H9 (cell line): ENCODE results near the gene TMA7. TPM values are rescaled to one million over a fixed set of nuclear protein-coding genes. Genes with fewer than 3 reads are reported as not detected.

ENCODE experiments used
- DNase-seq: peaks from one replicate; pipeline ENCODE4 v3.0.0-alpha.2; 2017
- H2AFZ ChIP-seq: one replicate; pipeline ENCODE4 v1.6.1; 2013; ENCODE audit warnings: mild to moderate bottlenecking, low read length, control low read depth, moderate library complexity
- H2AK5ac ChIP-seq: 2 replicates; pipeline ENCODE4 v1.6.1; 2013; ENCODE audit warnings: low read length, control low read depth, mixed read lengths; ENCODE audit not compliant: insufficient read length
- H2BK120ac ChIP-seq: one replicate; pipeline ENCODE4 v1.6.1; 2013; ENCODE audit warnings: low read depth, mild to moderate bottlenecking, low read length, control low read depth, inconsistent platforms; ENCODE audit not compliant: poor library complexity, severe bottlenecking
- H2BK12ac ChIP-seq: 2 replicates; pipeline ENCODE4 v1.6.1; 2013; ENCODE audit warnings: low read length, control low read depth, mixed read lengths, low read depth; ENCODE audit not compliant: insufficient read length
- H2BK15ac ChIP-seq: 2 replicates; pipeline ENCODE4 v1.6.1; 2013; ENCODE audit warnings: low read depth, low read length, control low read depth
- H2BK20ac ChIP-seq: one replicate; pipeline ENCODE4 v1.6.1; 2013; ENCODE audit warnings: low read depth, mild to moderate bottlenecking, low read length, control low read depth, inconsistent platforms; ENCODE audit not compliant: poor library complexity, severe bottlenecking
- H2BK5ac ChIP-seq: 2 replicates; pipeline ENCODE4 v1.6.1; 2013; ENCODE audit warnings: low read length, control low read depth, mixed read lengths; ENCODE audit not compliant: insufficient read length
- H3K14ac ChIP-seq: 2 replicates; pipeline ENCODE4 v1.6.1; 2013; ENCODE audit warnings: low read length, control low read depth; ENCODE audit not compliant: insufficient read depth
- H3K18ac ChIP-seq: 2 replicates; pipeline ENCODE4 v1.6.1; 2013; ENCODE audit warnings: low read depth, mild to moderate bottlenecking, mixed read lengths, low read length, control low read depth; ENCODE audit not compliant: insufficient read length
- H3K23ac ChIP-seq: 2 replicates; pipeline ENCODE4 v1.6.1; 2013; ENCODE audit warnings: low read length, control low read depth, mixed read lengths, low read depth; ENCODE audit not compliant: insufficient read length
- H3K23me2 ChIP-seq: 2 replicates; pipeline ENCODE4 v1.6.1; 2013; ENCODE audit warnings: low read depth, mild to moderate bottlenecking, mixed read lengths, low read length, control low read depth; ENCODE audit not compliant: insufficient read length, poor library complexity, severe bottlenecking
- H3K27ac ChIP-seq: 2 replicates; pipeline ENCODE4 v1.5.1; 2013; ENCODE audit warnings: low read length, control low read depth, mixed read lengths, low read depth; ENCODE audit not compliant: insufficient read length
- H3K27me3 ChIP-seq: 2 replicates; pipeline ENCODE4 v1.6.1; 2013; ENCODE audit warnings: low read length, control low read depth, inconsistent platforms; ENCODE audit not compliant: insufficient read depth
- H3K4ac ChIP-seq: 2 replicates; pipeline ENCODE4 v1.6.1; 2013; ENCODE audit warnings: low read depth, mild to moderate bottlenecking, control low read depth, inconsistent platforms, low read length, moderate library complexity
- H3K4me1 ChIP-seq: 2 replicates; pipeline ENCODE4 v1.6.1; 2013; ENCODE audit warnings: low read length, control low read depth, inconsistent platforms; ENCODE audit not compliant: insufficient read depth
- H3K4me2 ChIP-seq: 2 replicates; pipeline ENCODE4 v1.6.1; 2013; ENCODE audit warnings: low read length, control low read depth, mixed read lengths; ENCODE audit not compliant: insufficient read length, insufficient read depth
- H3K56ac ChIP-seq: 2 replicates; pipeline ENCODE4 v1.6.1; 2013; ENCODE audit warnings: low read depth, mild to moderate bottlenecking, mixed read lengths, low read length, control low read depth; ENCODE audit not compliant: insufficient read length
- H3K79me1 ChIP-seq: 2 replicates; pipeline ENCODE4 v1.6.1; 2013; ENCODE audit warnings: low read depth, mild to moderate bottlenecking, moderate library complexity, low read length, control low read depth, inconsistent platforms; ENCODE audit not compliant: insufficient read depth, poor library complexity, severe bottlenecking
- H3K79me2 ChIP-seq: 2 replicates; pipeline ENCODE4 v1.6.1; 2013; ENCODE audit warnings: low read length, control low read depth, inconsistent platforms; ENCODE audit not compliant: insufficient read depth
- H3K9ac ChIP-seq: 2 replicates; pipeline ENCODE4 v1.6.1; 2013; ENCODE audit warnings: low read length, control low read depth, mixed read lengths; ENCODE audit not compliant: insufficient read length; ENCODE audit errors: extremely low read depth
- H3K9me3 ChIP-seq: one replicate; pipeline ENCODE4 v1.6.1; 2013; ENCODE audit warnings: low read depth, low read length, inconsistent platforms; ENCODE audit not compliant: control insufficient read depth
- H3T11ph ChIP-seq: one replicate; pipeline ENCODE4 v1.6.1; 2013; ENCODE audit warnings: mild to moderate bottlenecking, low read length, control low read depth, inconsistent platforms
- H4K20me1 ChIP-seq: one replicate; pipeline ENCODE4 v1.6.1; 2013; ENCODE audit not compliant: control insufficient read depth, insufficient read length, insufficient read depth
- H4K5ac ChIP-seq: 2 replicates; pipeline ENCODE4 v1.6.1; 2013; ENCODE audit warnings: low read depth, mild to moderate bottlenecking, mixed read lengths, low read length, control low read depth; ENCODE audit not compliant: insufficient read length
- H4K8ac ChIP-seq: replicated peaks from 2 replicates; pipeline ENCODE4 v1.6.1; 2013; ENCODE audit warnings: low read length, control low read depth, mixed read lengths, low read depth; ENCODE audit not compliant: insufficient read length
- H4K91ac ChIP-seq: 2 replicates; pipeline ENCODE4 v1.6.1; 2013; ENCODE audit warnings: low read depth, mild to moderate bottlenecking, moderate library complexity, mixed read lengths, low read length, control low read depth; ENCODE audit not compliant: insufficient read length
- H3K27ac Mint-ChIP-seq, 3 experiments: 2 replicates in 2 of 3; 3 replicates in 1 of 3; pipeline ENCODE4 v1.8.0; 2020 to 2021; ENCODE audit warnings: mixed read lengths in 3 of 3, mild to moderate bottlenecking in 1 of 3, moderate library complexity in 1 of 3
- H3K27me3 Mint-ChIP-seq: 2 replicates; pipeline ENCODE4 v1.8.0; 2021; ENCODE audit warnings: low read depth, mild to moderate bottlenecking, moderate library complexity, mixed read lengths
- H3K36me3 Mint-ChIP-seq, 3 experiments: 2 replicates in 2 of 3; 3 replicates in 1 of 3; pipeline ENCODE4 v1.8.0; 2020 to 2021; ENCODE audit warnings: low read depth in 3 of 3, mixed read lengths in 3 of 3; ENCODE audit not compliant: insufficient read depth in 1 of 3
- H3K4me1 Mint-ChIP-seq, 2 experiments: 2 replicates each; pipeline ENCODE4 v1.8.0; 2020; ENCODE audit warnings: mixed read lengths in 2 of 2
- H3K4me3 Mint-ChIP-seq, 2 experiments: 2 replicates in 1 of 2; 3 replicates in 1 of 2; pipeline ENCODE4 v1.8.0; 2020 to 2021; ENCODE audit warnings: mild to moderate bottlenecking in 2 of 2, mixed read lengths in 2 of 2, moderate library complexity in 1 of 2
- H3K9me3 Mint-ChIP-seq, 2 experiments: 2 replicates in 1 of 2; 3 replicates in 1 of 2; pipeline ENCODE4 v1.8.0; 2020; ENCODE audit warnings: mild to moderate bottlenecking in 2 of 2, mixed read lengths in 2 of 2, moderate library complexity in 1 of 2
- CTCF ChIP-seq: fragments of 200-600 bp; sonication (generic); conservative IDR thresholded peaks from 3 replicates; pipeline ENCODE4 v1.8.0; 2021; ENCODE audit warnings: antibody characterized with exemption, mild to moderate bottlenecking
- WGBS: extraction: QIAGEN DNeasy Blood & Tissue Kit; methylation state at CpG from one replicate; pipeline ENCODE4 v1.1.7; 2013; ENCODE audit warnings: missing lambda C conversion rate, low lambda C conversion rate, mixed read lengths; ENCODE audit not compliant: insufficient read length; ENCODE audit errors: extremely low coverage; 5-methylcytosine and 5-hydroxymethylcytosine counted together
- total RNA-seq: library from RNA; stranded (reverse); gene quantifications from 2 replicates; pipeline ENCODE4 v1.2.1, GENCODE V29; 2021

The TMA7 gene
- total RNA-seq, 1 experiment from 2014 or later, result 305 TPM

DNA sequence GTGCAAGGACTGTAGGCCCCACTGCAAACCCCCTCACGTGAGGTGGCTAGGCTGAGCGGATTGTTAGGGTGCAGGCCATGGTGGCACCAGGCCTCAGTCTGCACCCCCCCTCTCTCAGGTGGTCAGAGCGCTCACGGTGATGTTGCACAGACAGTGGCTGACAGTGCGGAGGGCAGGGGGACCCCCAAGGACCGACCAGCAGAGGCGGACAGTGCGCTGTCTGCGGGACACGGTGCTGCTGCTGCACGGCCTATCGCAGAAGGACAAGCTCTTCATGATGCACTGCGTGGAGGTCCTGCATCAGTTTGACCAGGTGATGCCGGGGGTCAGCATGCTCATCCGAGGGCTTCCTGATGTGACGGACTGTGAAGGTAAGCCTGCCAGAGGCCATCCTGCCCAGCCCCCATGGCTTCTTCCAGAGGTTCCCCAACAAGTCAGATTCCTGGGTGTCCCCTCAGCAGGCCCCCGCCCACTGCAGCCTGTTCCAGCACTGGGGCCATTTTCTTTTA is 24.7 kb downstream of the TMA7 start:
- Mint-ChIP-seq H3K27me3 (no peaks in the 10 kb centered on the region; the same call in 1 of the 2 replicates), H3K4me1 (peaks cover 13 to 23% of the 10 kb centered on the region in 2 experiments), H3K4me3 (no peak overlapping the region), H3K27ac (peak overlapping the region in 2 of 3 experiments; percentile 99; a peak in 4 of 7 replicates), H3K36me3 (peaks cover 10 to 48% (median 43%) of the 10 kb centered on the region in 3 experiments), H3K9me3 (no peaks in the 10 kb centered on the region)
- Histone ChIP-seq H3T11ph (no peak overlapping the region), H3K4me1 (no peaks in the 10 kb centered on the region), H2BK12ac (no peak overlapping the region), H3K23ac (no peak overlapping the region), H2BK120ac (no peak overlapping the region), H3K14ac (peak overlapping the region; percentile 20; the same call in 1 of the 2 replicates), H3K4me2 (no peak overlapping the region), H3K27me3 (no peaks in the 10 kb centered on the region), H4K20me1 (no peaks in the 10 kb centered on the region), H3K27ac (no peak overlapping the region), H4K8ac (no peak overlapping the region), H2BK15ac (no peak overlapping the region), H3K23me2 (no peaks in the 10 kb centered on the region), H3K9ac (no peak overlapping the region), H4K91ac (peak overlapping the region; percentile 0), H3K79me2 (no peaks in the 10 kb centered on the region; the same call in 1 of the 2 replicates), H3K18ac (no peak overlapping the region), H3K9me3 (no peaks in the 10 kb centered on the region), H2BK5ac (no peak overlapping the region), H2AK5ac (no peak overlapping the region), H2AFZ (no peak overlapping the region), H4K5ac (no peak overlapping the region), H3K4ac (no peak overlapping the region), H3K56ac (no peak overlapping the region), H2BK20ac (no peak overlapping the region), H3K79me1 (no peaks in the 10 kb centered on the region)
- no peak for TF ChIP-seq CTCF
- no CpG with 5 or more reads among the region's 17 CpGs for WGBS
- DNase-seq, result peak; percentile 28
